A673 (cell line): ENCODE data around the gene PSMG3. TPM values are rescaled to one million over a fixed set of nuclear protein-coding genes. Genes with fewer than 3 reads are reported as not detected.

Source experiments
- BruUV-seq: library from RNA; stranded (reverse); fragments of 400-500 nt; replicated peaks from 2 replicates; lab custom pipeline; 2021; lab: Mats Ljungman, UMichigan
- CTCF ChIA-PET: fragments of 300-600 bp; sonication (Branson Sonifier 250); formaldehyde crosslinking; loops from one replicate; lab custom pipeline; 2022; ENCODE audit warnings: antibody characterized with exemption; lab: Charles Lee
- POLR2A ChIA-PET: fragments of 300-600 bp; sonication (Branson Sonifier 250); formaldehyde crosslinking; loops from one replicate; lab custom pipeline; 2022; ENCODE audit warnings: antibody characterized with exemption; ENCODE audit not compliant: low non-redundant PET; lab: Charles Lee
- DNase-seq: peaks from one replicate; pipeline ENCODE4 v3.0.0-alpha.2; 2015; ENCODE audit warnings: low spot score
- H3K27ac ChIP-seq: fragments of 200-600 bp; sonication (generic); 2 replicates; pipeline ENCODE4 v1.5.1; 2016; ENCODE audit warnings: mixed run types, low read depth, mild to moderate bottlenecking, mixed read lengths, antibody characterized with exemption, low read length; ENCODE audit not compliant: poor library complexity, severe bottlenecking
- H3K27me3 ChIP-seq: fragments of 200-600 bp; sonication (generic); replicated peaks from 2 replicates; pipeline ENCODE4 v1.6.1; 2017; ENCODE audit warnings: mixed run types, low read depth, mild to moderate bottlenecking, mixed read lengths, antibody characterized with exemption, low read length; ENCODE audit not compliant: insufficient read depth, poor library complexity
- H3K36me3 ChIP-seq: fragments of 200-600 bp; sonication (generic); 2 replicates; pipeline ENCODE4 v1.6.1; 2016; ENCODE audit warnings: mixed run types, mild to moderate bottlenecking, mixed read lengths, antibody characterized with exemption, low read length; ENCODE audit not compliant: insufficient read depth, poor library complexity, severe bottlenecking
- H3K4me1 ChIP-seq: fragments of 200-600 bp; sonication (generic); 2 replicates; pipeline ENCODE4 v1.6.1; 2017; ENCODE audit warnings: mixed run types, mild to moderate bottlenecking, mixed read lengths, antibody characterized with exemption, low read length; ENCODE audit not compliant: insufficient read depth, poor library complexity, severe bottlenecking
- H3K4me3 ChIP-seq: fragments of 200-600 bp; sonication (generic); 2 replicates; pipeline ENCODE4 v1.5.1; 2016; ENCODE audit warnings: low read depth, mixed run types, mild to moderate bottlenecking, mixed read lengths, low read length; ENCODE audit not compliant: poor library complexity, severe bottlenecking
- H3K9me3 ChIP-seq: fragments of 200-600 bp; sonication (generic); 2 replicates; pipeline ENCODE4 v1.6.1; 2016; ENCODE audit warnings: mixed run types, low read depth, mild to moderate bottlenecking, mixed read lengths, antibody characterized with exemption, low read length; ENCODE audit not compliant: poor library complexity, severe bottlenecking
- EZH2 ChIP-seq: fragments of 200-600 bp; sonication (generic); IDR thresholded peaks from 2 replicates; pipeline ENCODE4 v1.6.1; 2017; ENCODE audit warnings: borderline replicate concordance, low read depth, mild to moderate bottlenecking, mixed read lengths, antibody characterized with exemption, low read length; ENCODE audit not compliant: poor library complexity, severe bottlenecking
- intact Hi-C: fragments of 100-400 bp; cut with micrococcal nuclease; formaldehyde crosslinking; loops from one replicate; pipeline ENCODE4 v1.10.0; 2022; ENCODE audit not compliant: unreplicated experiment
- total RNA-seq: library from RNA; stranded (reverse); gene quantifications from 2 replicates; pipeline ENCODE4 v1.2.3, GENCODE V29; 2021
- TF ChIP-seq, protein P1 (sequence below): fragments of 300-800, 200-600 bp; sonication (generic); conservative IDR thresholded peaks from 2 replicates; pipeline ENCODE4 v1.5.1; 2017; ENCODE audit warnings: low read depth, mild to moderate bottlenecking, antibody characterized with exemption, low read length, moderate library complexity, mixed read lengths

Gene PSMG3
- total RNA-seq, 1 experiment from 2014 or later: 54.9 TPM

DNA sequence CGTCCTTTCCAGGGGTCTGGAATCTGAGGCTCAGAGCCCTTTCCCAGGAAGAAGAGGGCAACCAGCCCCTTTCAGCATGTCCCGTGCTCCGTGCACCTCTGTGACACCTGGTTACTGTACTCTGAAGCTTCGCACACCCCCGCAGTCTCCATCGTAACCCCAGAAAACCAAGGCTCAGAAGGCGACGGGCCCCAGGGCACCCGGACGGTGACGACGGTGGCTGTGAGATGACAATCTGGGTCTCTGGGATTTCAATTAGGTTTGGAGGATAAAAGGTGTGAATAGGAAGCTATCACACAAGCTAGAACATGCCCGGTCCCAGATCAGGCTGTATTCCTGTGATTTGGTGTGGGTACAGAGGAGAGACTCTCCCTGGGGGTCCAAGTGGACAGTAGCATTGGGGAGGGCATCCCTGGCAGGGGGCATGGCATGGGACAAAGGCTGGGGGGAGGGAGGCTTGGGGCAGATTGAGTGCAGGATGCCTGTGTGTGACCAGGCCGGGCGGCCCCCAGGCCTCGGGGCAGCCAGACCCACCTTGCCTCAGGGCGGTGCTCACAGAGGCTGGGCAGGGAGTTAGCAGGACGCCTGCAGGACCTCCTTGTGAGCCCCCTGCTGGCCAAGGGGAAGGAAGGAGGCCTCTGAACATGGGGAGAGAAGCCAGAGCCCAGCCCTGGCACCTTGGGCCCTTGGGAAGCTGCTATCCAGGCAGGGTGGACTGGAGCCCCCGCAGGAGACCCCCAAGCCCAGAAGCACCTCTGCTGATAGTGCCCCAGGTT lies 23.4 kb upstream of the PSMG3 start:
- H3K36me3 ChIP-seq: no peaks in the 10 kb centered on the region
- BruUV-seq: no TSS peak
- H3K27me3 ChIP-seq: peaks cover 25% of the 10 kb centered on the region
- DNase-seq: peak; percentile 29
- POLR2A ChIA-PET: no interaction called here
- CTCF ChIA-PET: no interaction called here
- no peaks in the 10 kb centered on the region for H3K4me1 ChIP-seq
- no peak overlapping the region for H3K27ac ChIP-seq
- H3K9me3 ChIP-seq: no peaks in the 10 kb centered on the region
- no peak for TF ChIP-seq EZH2
- TF ChIP-seq, protein P1, sequence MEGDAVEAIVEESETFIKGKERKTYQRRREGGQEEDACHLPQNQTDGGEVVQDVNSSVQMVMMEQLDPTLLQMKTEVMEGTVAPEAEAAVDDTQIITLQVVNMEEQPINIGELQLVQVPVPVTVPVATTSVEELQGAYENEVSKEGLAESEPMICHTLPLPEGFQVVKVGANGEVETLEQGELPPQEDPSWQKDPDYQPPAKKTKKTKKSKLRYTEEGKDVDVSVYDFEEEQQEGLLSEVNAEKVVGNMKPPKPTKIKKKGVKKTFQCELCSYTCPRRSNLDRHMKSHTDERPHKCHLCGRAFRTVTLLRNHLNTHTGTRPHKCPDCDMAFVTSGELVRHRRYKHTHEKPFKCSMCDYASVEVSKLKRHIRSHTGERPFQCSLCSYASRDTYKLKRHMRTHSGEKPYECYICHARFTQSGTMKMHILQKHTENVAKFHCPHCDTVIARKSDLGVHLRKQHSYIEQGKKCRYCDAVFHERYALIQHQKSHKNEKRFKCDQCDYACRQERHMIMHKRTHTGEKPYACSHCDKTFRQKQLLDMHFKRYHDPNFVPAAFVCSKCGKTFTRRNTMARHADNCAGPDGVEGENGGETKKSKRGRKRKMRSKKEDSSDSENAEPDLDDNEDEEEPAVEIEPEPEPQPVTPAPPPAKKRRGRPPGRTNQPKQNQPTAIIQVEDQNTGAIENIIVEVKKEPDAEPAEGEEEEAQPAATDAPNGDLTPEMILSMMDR: no peak; the same call in 1 of the 2 replicates
- no peak overlapping the region for H3K4me3 ChIP-seq
- intact Hi-C loops: no loop called here

DNA sequence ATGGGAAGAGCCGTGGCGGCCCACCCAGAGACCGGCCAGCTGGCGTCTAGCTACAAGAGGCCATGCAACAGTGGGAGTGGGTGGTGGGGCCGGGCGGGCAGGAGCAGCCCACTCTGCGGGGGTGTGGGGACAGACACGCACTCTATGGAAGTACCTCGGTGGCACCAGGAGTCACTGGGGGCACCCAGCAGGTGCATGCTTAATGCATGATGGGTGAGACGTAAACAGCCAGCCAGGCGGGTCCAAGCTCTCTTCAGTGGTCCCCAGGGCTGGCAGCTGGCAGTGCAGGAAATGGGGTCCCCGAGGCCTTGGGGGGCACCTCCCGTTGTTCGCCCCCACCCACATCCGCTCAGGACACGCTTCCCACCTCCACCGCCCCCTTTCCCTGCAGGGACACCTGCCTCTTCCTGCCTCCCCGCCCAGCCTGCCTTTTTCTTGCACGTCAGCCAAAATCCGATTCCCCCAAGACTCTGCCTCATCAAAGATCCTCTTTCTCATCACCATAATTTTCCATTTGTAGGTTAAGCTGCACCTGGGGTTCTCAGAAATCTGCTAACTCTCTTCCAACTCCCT lies 22.6 kb upstream of the PSMG3 start:
- no peaks in the 10 kb centered on the region for H3K9me3 ChIP-seq
- intact Hi-C loops: no loop called here
- POLR2A ChIA-PET: no interaction called here
- no peak overlapping the region for H3K4me3 ChIP-seq
- no peak for DNase-seq
- TF ChIP-seq EZH2: no peak
- TF ChIP-seq, protein P1: no peak
- no peak overlapping the region for H3K27ac ChIP-seq
- H3K27me3 ChIP-seq: peaks cover 31% of the 10 kb centered on the region
- CTCF ChIA-PET: interaction anchor here (0.7 kb wide), 1 partner anchor 876 kb away, joined by 3 read pairs; no protein-coding TSS in a partner anchor
- no peaks in the 10 kb centered on the region for H3K4me1 ChIP-seq
- H3K36me3 ChIP-seq: no peaks in the 10 kb centered on the region
- BruUV-seq: no TSS peak

DNA sequence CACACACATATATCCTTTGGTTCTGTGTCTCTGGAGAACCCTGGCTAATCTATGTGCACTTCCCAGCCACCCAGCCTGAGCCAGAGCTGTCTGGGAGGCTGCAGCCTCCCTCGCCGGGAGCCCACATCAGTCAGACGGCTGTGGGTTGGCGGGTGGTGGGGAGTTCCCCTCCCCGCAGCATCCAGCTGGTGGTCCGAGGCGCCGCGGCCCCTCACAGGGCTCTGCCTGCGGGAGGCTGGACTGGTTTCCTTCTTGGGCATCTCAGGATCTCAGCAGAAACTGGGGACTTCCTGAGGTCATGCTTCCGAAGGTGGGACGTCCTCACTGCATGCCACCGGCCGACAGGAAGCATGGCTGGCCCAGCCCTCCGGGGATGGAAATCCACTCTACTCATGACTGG lies 22.0 kb upstream of the PSMG3 start:
- Histone ChIP-seq H3K36me3 (no peaks in the 10 kb centered on the region), H3K27me3 (peaks cover 35% of the 10 kb centered on the region), H3K4me1 (no peaks in the 10 kb centered on the region), H3K27ac (no peak overlapping the region), H3K9me3 (no peaks in the 10 kb centered on the region), H3K4me3 (no peak overlapping the region)
- no peak for DNase-seq
- intact Hi-C loops: no loop called here
- ChIA-PET CTCF (interaction anchor here (0.7 kb wide), 1 partner anchor 877 kb away, joined by 3 read pairs; no protein-coding TSS in a partner anchor), POLR2A (no interaction called here)
- no peak for TF ChIP-seq EZH2
- TF ChIP-seq, protein P1: no peak
- no TSS peak for BruUV-seq
